C4-2B (cell line): ENCODE data around the gene ACTR6.
"Not testable (repeated sequence)": the region's sequence is repeated elsewhere in the genome, so short reads cannot be mapped to it uniquely, and the experiment has no call there.

Experiments used
- H3K27ac ChIP-seq: fragments of 450-650 bp; 2 replicates; pipeline ENCODE4 v1.5.1; 2017
- ZFX ChIP-seq: fragments of 450-650 bp; IDR thresholded peaks from 2 replicates; pipeline ENCODE4 v1.6.1; 2017
- TF ChIP-seq, protein P1 (sequence below): fragments of 450-650 bp; conservative IDR thresholded peaks from 2 replicates; pipeline ENCODE4 v1.5.1; 2017; ENCODE audit warnings: mild to moderate bottlenecking

The ACTR6 gene

DNA sequence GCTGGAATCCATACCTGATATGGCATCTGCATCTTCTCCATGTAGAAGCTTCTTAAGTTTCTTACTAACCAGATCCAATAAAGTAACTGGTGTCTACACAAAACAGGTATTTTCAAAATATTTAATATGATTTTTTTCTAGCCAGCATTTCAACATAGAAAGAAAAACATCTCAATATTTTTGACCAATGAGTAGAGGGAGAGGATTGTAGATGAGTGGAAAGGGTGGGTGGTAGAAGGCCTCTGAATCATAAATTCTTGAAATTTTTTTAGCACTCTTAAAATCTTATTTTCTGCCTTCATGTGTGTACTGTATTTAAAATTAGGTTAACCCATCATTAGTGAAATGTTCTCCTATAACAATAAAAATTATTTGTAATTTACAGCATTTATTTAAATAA lies 48.3 kb downstream of the ACTR6 start:
- no peak for TF ChIP-seq ZFX
- TF ChIP-seq, protein P1, sequence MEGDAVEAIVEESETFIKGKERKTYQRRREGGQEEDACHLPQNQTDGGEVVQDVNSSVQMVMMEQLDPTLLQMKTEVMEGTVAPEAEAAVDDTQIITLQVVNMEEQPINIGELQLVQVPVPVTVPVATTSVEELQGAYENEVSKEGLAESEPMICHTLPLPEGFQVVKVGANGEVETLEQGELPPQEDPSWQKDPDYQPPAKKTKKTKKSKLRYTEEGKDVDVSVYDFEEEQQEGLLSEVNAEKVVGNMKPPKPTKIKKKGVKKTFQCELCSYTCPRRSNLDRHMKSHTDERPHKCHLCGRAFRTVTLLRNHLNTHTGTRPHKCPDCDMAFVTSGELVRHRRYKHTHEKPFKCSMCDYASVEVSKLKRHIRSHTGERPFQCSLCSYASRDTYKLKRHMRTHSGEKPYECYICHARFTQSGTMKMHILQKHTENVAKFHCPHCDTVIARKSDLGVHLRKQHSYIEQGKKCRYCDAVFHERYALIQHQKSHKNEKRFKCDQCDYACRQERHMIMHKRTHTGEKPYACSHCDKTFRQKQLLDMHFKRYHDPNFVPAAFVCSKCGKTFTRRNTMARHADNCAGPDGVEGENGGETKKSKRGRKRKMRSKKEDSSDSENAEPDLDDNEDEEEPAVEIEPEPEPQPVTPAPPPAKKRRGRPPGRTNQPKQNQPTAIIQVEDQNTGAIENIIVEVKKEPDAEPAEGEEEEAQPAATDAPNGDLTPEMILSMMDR = no peak
- no peak overlapping the region for H3K27ac ChIP-seq

DNA sequence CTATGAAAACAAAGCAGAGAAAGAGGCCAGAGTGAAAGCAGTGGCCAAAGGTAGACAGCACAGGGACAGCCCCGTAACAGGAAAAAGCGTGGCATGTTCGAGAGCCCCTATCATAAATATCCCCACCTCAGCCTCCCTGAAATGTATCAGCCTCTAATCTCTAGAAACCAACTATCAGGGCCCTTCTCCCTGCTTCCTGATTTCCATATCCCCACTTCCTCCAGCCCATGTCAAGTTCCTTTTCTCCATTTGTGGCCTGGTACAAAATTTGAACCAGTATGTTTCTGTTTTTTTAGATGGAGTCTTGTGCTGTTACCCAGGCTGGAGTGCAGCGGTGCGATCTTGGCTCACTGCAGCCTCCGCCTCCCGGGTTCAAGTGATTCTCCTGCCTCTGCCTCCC lies 49.3 kb downstream of the ACTR6 start:
- TF ChIP-seq ZFX = no peak
- TF ChIP-seq, protein P1 = no peak
- no peak overlapping the region for H3K27ac ChIP-seq

DNA sequence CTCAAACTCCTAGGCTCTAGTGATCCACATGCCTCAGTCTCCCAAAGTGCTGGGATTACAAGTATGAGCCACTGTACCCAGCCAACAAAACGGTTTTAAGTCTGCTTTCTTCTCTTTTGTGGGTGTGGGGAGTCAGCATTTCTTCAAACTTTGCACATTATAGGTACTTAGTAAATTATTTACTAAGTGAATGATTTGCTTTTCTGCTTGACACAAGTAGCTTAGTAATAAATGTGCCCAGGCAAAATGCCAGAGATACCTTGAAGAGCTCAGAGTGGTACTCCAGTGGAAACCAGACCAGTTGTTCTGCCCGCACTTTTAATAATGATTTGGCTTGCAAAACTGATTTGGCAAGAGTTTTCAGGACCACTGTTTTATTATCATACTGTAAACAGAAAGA lies 51.3 kb downstream of the ACTR6 start:
- H3K27ac ChIP-seq = no peak overlapping the region
- TF ChIP-seq, protein P1 = no peak
- no peak for TF ChIP-seq ZFX

DNA sequence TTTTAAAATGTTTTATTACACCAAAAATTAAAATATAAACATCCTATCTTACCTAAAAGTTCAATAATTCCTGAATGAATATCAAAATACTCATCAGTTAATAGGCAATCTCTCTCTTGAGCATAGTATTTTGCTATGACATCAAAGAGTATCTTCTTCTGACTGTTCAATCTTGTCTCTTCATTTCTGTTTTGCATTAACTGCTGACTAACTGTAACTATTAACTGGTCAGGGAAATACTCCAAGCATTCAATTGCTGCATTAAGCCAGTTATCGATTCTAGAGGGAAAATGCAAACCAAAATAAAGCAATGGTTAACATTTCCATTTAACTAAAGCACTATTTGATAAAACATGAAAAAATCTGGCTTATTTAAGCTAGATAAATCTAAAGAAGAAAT lies 52.8 kb downstream of the ACTR6 start:
- TF ChIP-seq ZFX = no peak
- TF ChIP-seq, protein P1 = no peak
- no peak overlapping the region for H3K27ac ChIP-seq

DNA sequence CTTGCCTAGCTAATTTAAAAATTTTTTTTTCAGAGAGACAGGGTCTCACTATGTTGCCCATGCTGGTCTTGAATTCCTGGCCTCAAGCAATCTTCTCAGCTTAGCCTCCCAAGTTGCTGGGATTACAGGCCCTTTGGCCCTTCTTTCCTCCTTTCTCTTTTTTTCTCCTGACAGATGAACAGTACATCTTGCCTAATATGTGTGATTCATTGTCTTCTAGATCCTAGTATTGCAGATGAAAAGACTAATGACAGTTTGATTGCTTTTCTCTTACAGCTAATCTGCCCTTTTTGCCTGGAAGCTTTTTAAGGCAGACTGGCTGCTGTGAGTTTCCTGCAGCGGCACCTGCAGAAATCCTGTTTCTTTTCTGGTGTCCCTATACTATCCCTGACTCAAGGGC lies 54.3 kb downstream of the ACTR6 start:
- TF ChIP-seq, protein P1 = no peak
- TF ChIP-seq ZFX = no peak
- H3K27ac ChIP-seq = no peak overlapping the region

DNA sequence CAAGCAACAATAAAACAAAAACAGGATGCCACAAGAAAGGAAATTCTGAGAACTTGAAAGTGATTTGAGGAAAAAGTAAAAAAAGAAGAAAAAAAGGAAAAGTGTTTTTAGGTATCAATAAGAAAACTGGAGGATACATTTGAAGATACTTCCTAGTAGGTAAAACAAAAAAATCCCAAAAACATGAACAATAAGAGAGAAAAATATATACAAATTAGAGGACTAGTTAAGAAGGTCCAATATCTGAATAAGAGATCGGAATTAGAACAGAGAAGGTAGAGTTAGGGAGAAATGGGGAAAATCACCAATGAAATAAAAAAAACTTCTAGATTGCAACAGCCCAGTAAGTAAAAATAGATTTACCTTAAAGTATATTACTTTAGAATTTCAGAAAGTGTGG lies 57.5 kb downstream of the ACTR6 start:
- H3K27ac ChIP-seq = no peak overlapping the region
- TF ChIP-seq ZFX = no peak
- TF ChIP-seq, protein P1 = no peak

DNA sequence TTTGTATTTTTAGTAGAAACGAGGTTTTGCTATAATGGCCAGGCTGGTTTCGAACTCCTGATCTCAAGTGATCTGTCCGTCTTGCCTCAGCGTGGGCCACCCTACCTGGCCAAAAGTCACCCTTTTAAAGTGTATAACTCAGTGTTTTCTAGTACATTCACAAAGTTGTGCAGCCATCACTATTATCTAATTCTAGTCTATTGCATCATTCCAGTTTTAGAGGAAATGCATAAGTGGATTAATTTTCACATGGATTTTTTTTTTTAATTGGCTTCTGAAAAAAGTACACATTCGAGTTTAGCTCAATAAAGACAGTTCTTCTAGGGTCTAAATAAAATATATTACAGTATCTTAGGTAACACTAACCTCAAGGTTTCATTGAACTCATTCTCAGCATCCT lies 62.5 kb downstream of the ACTR6 start:
- H3K27ac ChIP-seq = no peak overlapping the region
- TF ChIP-seq ZFX = no peak
- TF ChIP-seq, protein P1 = no peak

DNA sequence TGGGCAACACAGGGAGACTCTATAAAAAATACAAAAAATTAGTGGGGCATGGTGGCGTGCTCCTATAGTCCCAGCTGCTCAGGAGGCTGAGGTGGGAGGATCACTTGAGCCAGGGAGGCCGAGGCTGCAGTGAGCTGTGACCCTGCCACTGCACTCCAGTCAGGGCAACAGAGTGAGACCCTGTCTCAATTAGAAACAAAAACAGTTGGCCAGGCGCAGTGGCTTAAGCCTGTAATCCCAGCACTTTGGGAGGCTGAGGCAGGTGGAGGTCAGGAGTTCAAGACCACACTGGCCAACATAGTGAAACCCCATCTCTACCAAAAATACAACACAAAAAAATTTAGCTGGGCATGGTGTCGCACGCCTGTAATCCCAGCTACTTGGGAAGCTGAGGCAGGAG lies 64.5 kb downstream of the ACTR6 start:
- not testable (repeated sequence) for H3K27ac ChIP-seq
